Measurements from ENCODE around the gene BCL11B.

DNA sequence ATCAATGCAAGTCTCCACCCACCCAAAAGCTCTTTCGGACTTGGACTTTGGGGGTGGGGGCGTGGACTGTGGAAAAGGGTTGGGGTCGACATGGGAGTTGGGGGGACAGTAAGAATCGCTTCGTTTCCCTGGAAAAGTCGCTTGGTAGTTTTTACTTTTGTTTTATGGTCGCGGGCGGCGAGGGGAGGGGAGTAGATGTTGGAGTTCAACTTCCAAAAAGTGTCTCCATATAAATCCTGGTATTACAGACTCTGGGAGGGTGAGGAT is 568 bp upstream of the BCL11B start:
- TF ChIP-seq POLR2A (IDR thresholded peaks at IDR 0.05) = no peak
- TF ChIP-seq, protein P1, sequence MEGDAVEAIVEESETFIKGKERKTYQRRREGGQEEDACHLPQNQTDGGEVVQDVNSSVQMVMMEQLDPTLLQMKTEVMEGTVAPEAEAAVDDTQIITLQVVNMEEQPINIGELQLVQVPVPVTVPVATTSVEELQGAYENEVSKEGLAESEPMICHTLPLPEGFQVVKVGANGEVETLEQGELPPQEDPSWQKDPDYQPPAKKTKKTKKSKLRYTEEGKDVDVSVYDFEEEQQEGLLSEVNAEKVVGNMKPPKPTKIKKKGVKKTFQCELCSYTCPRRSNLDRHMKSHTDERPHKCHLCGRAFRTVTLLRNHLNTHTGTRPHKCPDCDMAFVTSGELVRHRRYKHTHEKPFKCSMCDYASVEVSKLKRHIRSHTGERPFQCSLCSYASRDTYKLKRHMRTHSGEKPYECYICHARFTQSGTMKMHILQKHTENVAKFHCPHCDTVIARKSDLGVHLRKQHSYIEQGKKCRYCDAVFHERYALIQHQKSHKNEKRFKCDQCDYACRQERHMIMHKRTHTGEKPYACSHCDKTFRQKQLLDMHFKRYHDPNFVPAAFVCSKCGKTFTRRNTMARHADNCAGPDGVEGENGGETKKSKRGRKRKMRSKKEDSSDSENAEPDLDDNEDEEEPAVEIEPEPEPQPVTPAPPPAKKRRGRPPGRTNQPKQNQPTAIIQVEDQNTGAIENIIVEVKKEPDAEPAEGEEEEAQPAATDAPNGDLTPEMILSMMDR (IDR thresholded peaks at IDR 0.05) = no peak

Data from vagina (tissue), 2 donors.